Hepatocyte (in vitro differentiated cells): ENCODE results near the gene UBL3. TPM values are rescaled to one million over a fixed set of nuclear protein-coding genes. Genes with fewer than 3 reads are reported as not detected.

Experiments
- DNase-seq: peaks from one replicate; pipeline ENCODE4 v3.0.0-alpha.2; 2016; ENCODE audit warnings: low spot score
- H2AFZ ChIP-seq: fragments of 200-600 bp; sonication (generic); 2 replicates; pipeline ENCODE4 v1.6.0; 2016; ENCODE audit warnings: antibody characterized with exemption, mild to moderate bottlenecking
- H3K27ac ChIP-seq: fragments of 200-600 bp; sonication (generic); 2 replicates; pipeline ENCODE4 v1.5.1; 2016; ENCODE audit warnings: mild to moderate bottlenecking
- H3K27me3 ChIP-seq: fragments of 200-600 bp; sonication (generic); 2 replicates; pipeline ENCODE4 v1.6.1; 2016
- H3K36me3 ChIP-seq: fragments of 200-600 bp; sonication (generic); replicated peaks from 2 replicates; pipeline ENCODE4 v1.5.1; 2016; ENCODE audit warnings: low read depth; ENCODE audit not compliant: insufficient read depth
- H3K4me1 ChIP-seq: fragments of 200-600 bp; sonication (generic); 2 replicates; pipeline ENCODE4 v1.5.1; 2016; ENCODE audit warnings: mild to moderate bottlenecking, moderate library complexity; ENCODE audit not compliant: insufficient read depth
- H3K4me2 ChIP-seq: fragments of 200-600 bp; sonication (generic); 2 replicates; pipeline ENCODE4 v1.6.0; 2016
- H3K4me3 ChIP-seq: fragments of 200-600 bp; sonication (generic); 2 replicates; pipeline ENCODE4 v1.5.1; 2016; ENCODE audit warnings: mild to moderate bottlenecking
- H3K79me2 ChIP-seq: fragments of 200-600 bp; sonication (generic); 2 replicates; pipeline ENCODE4 v1.6.0; 2017; ENCODE audit warnings: mild to moderate bottlenecking
- H3K9me2 ChIP-seq: fragments of 200-600 bp; sonication (generic); replicated peaks from 2 replicates; pipeline ENCODE4 v1.6.0; 2017; ENCODE audit warnings: mild to moderate bottlenecking; ENCODE audit not compliant: insufficient read depth
- H3K9me3 ChIP-seq: fragments of 200-600 bp; sonication (generic); 2 replicates; pipeline ENCODE4 v1.5.1; 2016; ENCODE audit warnings: low read depth, mild to moderate bottlenecking
- H4K20me1 ChIP-seq: fragments of 200-600 bp; sonication (generic); 2 replicates; pipeline ENCODE4 v1.6.0; 2016; ENCODE audit warnings: mild to moderate bottlenecking; ENCODE audit not compliant: insufficient read depth, poor library complexity, severe bottlenecking
- CTCF ChIP-seq: fragments of 200-600 bp; sonication (generic); IDR thresholded peaks from 2 replicates; pipeline ENCODE4 v1.5.1; 2016; ENCODE audit warnings: antibody characterized with exemption, mild to moderate bottlenecking; ENCODE audit not compliant: poor library complexity
- EZH2 ChIP-seq: fragments of 200-600 bp; sonication (generic); IDR thresholded peaks from 2 replicates; pipeline ENCODE4 v1.6.1; 2016; ENCODE audit warnings: antibody characterized with exemption, mild to moderate bottlenecking, borderline replicate concordance
- EZH2phosphoT487 ChIP-seq: fragments of 200-600 bp; sonication (generic); IDR thresholded peaks from one replicate; pipeline ENCODE4 v1.6.1; 2018; ENCODE audit warnings: antibody characterized with exemption, mild to moderate bottlenecking, low read depth, moderate library complexity; ENCODE audit not compliant: unreplicated experiment, severe bottlenecking
- WGBS: methylation state at CpG from one replicate; pipeline ENCODE4 v1.1.6; 2016; ENCODE audit warnings: low lambda C conversion rate; ENCODE audit errors: missing lambda C conversion rate; 5-methylcytosine and 5-hydroxymethylcytosine counted together
- polyA plus RNA-seq: library from polyadenylated mRNA; unstranded; fragments of >200 nt; fragmentation: Nextera tagmentation; extraction: Ambion mirVana; gene quantifications from 2 replicates; pipeline ENCODE4 v1.2.1, GENCODE V29; 2016
- total RNA-seq: library from RNA; depleted of rRNA; stranded (reverse); fragments of >200 nt; gene quantifications from 2 replicates; pipeline ENCODE4 v1.2.3, GENCODE V29; 2014

Gene UBL3
- total and polyA plus RNA-seq, 2 experiments from 2014 or later: 27.7 to 58.6 TPM

GRCh38 chr13:29749401-29750182, 100.8 kb downstream of the UBL3 start:
- Histone ChIP-seq H3K4me1 (no peaks in the 10 kb centered on the region), H3K79me2 (no peaks in the 10 kb centered on the region), H3K27ac (no peak overlapping the region), H3K4me3 (no peak overlapping the region), H3K4me2 (no peak overlapping the region), H2AFZ (no peak overlapping the region), H3K36me3 (no peaks in the 10 kb centered on the region), H3K9me2 (no peaks in the 10 kb centered on the region), H3K9me3 (no peaks in the 10 kb centered on the region), H4K20me1 (no peaks in the 10 kb centered on the region), H3K27me3 (no peaks in the 10 kb centered on the region)
- TF ChIP-seq CTCF: no peak
- TF ChIP-seq EZH2phosphoT487: no peak
- TF ChIP-seq EZH2: no peak
- DNase-seq: no peak
- WGBS: 67% methylated on average over 6 of the region's 6 CpGs

GRCh38 chr13:29748097-29748496, 102.3 kb downstream of the UBL3 start:
- H3K27ac ChIP-seq: no peak overlapping the region
- no peak overlapping the region for H2AFZ ChIP-seq
- H3K4me2 ChIP-seq: no peak overlapping the region
- no peaks in the 10 kb centered on the region for H4K20me1 ChIP-seq
- TF ChIP-seq EZH2: no peak
- TF ChIP-seq EZH2phosphoT487: no peak
- TF ChIP-seq CTCF: no peak
- no peaks in the 10 kb centered on the region for H3K36me3 ChIP-seq
- H3K9me2 ChIP-seq: no peaks in the 10 kb centered on the region
- no peaks in the 10 kb centered on the region for H3K9me3 ChIP-seq
- DNase-seq: no peak
- peaks cover 3% of the 10 kb centered on the region for H3K4me1 ChIP-seq
- H3K79me2 ChIP-seq: no peaks in the 10 kb centered on the region
- 84% methylated on average over 3 of the region's 3 CpGs for WGBS
- H3K4me3 ChIP-seq: no peak overlapping the region
- no peaks in the 10 kb centered on the region for H3K27me3 ChIP-seq

GRCh38 chr13:29746148-29746677, 104.2 kb downstream of the UBL3 start:
- no peak for DNase-seq
- no peaks in the 10 kb centered on the region for H3K27me3 ChIP-seq

GRCh38 chr13:29745704-29746103, 104.7 kb downstream of the UBL3 start:
- Histone ChIP-seq H3K27me3 (no peaks in the 10 kb centered on the region), H4K20me1 (no peaks in the 10 kb centered on the region), H3K4me2 (peak overlapping the region; percentile 48), H3K9me3 (no peaks in the 10 kb centered on the region), H3K4me3 (no peak overlapping the region), H3K9me2 (no peaks in the 10 kb centered on the region), H3K27ac (no peak overlapping the region), H3K4me1 (peaks cover 3% of the 10 kb centered on the region), H3K36me3 (no peaks in the 10 kb centered on the region), H2AFZ (no peak overlapping the region), H3K79me2 (no peaks in the 10 kb centered on the region)
- 83% methylated on average over 6 of the region's 6 CpGs for WGBS
- DNase-seq: no peak
- TF ChIP-seq EZH2phosphoT487 (no peak), EZH2 (no peak), CTCF (no peak)

More at GRCh38 chr13:29746148-29746677, 104.2 kb downstream of the UBL3 start:
- H4K20me1 ChIP-seq: no peaks in the 10 kb centered on the region
- no peak overlapping the region for H2AFZ ChIP-seq
- no peaks in the 10 kb centered on the region for H3K79me2 ChIP-seq
- no peaks in the 10 kb centered on the region for H3K9me3 ChIP-seq
- peaks cover 3% of the 10 kb centered on the region for H3K4me1 ChIP-seq
- TF ChIP-seq EZH2: no peak
- no peaks in the 10 kb centered on the region for H3K9me2 ChIP-seq
- H3K4me3 ChIP-seq: no peak overlapping the region
- 57% methylated on average over 6 of the region's 6 CpGs for WGBS
- no peak overlapping the region for H3K27ac ChIP-seq
- H3K36me3 ChIP-seq: no peaks in the 10 kb centered on the region
- peak overlapping the region; percentile 48 for H3K4me2 ChIP-seq
